HepG2 (cell line): ENCODE measurements around the gene TACC3. TPM values are rescaled to one million over a fixed set of nuclear protein-coding genes. Genes with fewer than 3 reads are reported as not detected.

Experiments
- ATAD3A ChIP-seq: sonication (generic); formaldehyde crosslinking; IDR thresholded peaks from 2 replicates; pipeline ENCODE4 v1.4.0; 2020; ENCODE audit warnings: missing genetic modification reagents
- GPN1 ChIP-seq: sonication (generic); formaldehyde crosslinking; IDR thresholded peaks from 2 replicates; pipeline ENCODE4 v1.5.1; 2020; ENCODE audit warnings: missing genetic modification reagents, borderline replicate concordance
- HCFC1 ChIP-seq: fragments of 150-350 bp; IDR thresholded peaks from 2 replicates; pipeline ENCODE4 v1.6.1; 2014; ENCODE audit warnings: low read depth, low read length
- HMGA1 ChIP-seq: sonication (generic); formaldehyde crosslinking; conservative IDR thresholded peaks from 2 replicates; pipeline ENCODE4 v1.4.0; 2020; ENCODE audit warnings: missing genetic modification reagents
- HOXD1 ChIP-seq: sonication (generic); formaldehyde crosslinking; IDR thresholded peaks from 2 replicates; pipeline ENCODE4 v1.5.0; 2020; ENCODE audit warnings: missing genetic modification reagents
- MBNL3 ChIP-seq: fragments of 250-450 bp; sonication (Bioruptor Pico); conservative IDR thresholded peaks from 2 replicates; pipeline ENCODE4 v1.8.0; 2022; ENCODE audit warnings: mild to moderate bottlenecking, inconsistent platforms
- MYNN ChIP-seq: sonication (generic); formaldehyde crosslinking; IDR thresholded peaks from 2 replicates; pipeline ENCODE4 v1.4.0; 2020; ENCODE audit warnings: mild to moderate bottlenecking, low read depth, missing genetic modification reagents
- PLRG1 ChIP-seq: fragments of 450-650 bp; conservative IDR thresholded peaks from 2 replicates; pipeline ENCODE4 v1.6.1; 2016
- REXO4 ChIP-seq: sonication (generic); formaldehyde crosslinking; IDR thresholded peaks from 2 replicates; pipeline ENCODE4 v1.8.0; 2022; ENCODE audit warnings: missing genetic modification reagents, mild to moderate bottlenecking, borderline replicate concordance
- SCMH1 ChIP-seq: sonication (generic); formaldehyde crosslinking; IDR thresholded peaks from 2 replicates; pipeline ENCODE4 v1.9.0; 2021; ENCODE audit warnings: missing genetic modification reagents, mild to moderate bottlenecking, borderline replicate concordance
- SMAD1 ChIP-seq: sonication (generic); formaldehyde crosslinking; IDR thresholded peaks from 2 replicates; pipeline ENCODE4 v1.4.0; 2020; ENCODE audit warnings: missing genetic modification reagents, low read depth, mild to moderate bottlenecking, borderline replicate concordance
- SSRP1 ChIP-seq: IDR thresholded peaks from 2 replicates; pipeline ENCODE4 v1.6.1; 2016; ENCODE audit warnings: control low read depth
- ZNF224 ChIP-seq: sonication (generic); formaldehyde crosslinking; IDR thresholded peaks from 2 replicates; pipeline ENCODE4 v1.5.0; 2020; ENCODE audit warnings: mild to moderate bottlenecking, missing genetic modification reagents
- ZNF282 ChIP-seq: fragments of 450-650 bp; IDR thresholded peaks from 2 replicates; pipeline ENCODE4 v1.6.1; 2018; ENCODE audit not compliant: partially characterized antibody
- ZNF607 ChIP-seq: sonication (generic); formaldehyde crosslinking; IDR thresholded peaks from 2 replicates; pipeline ENCODE4 v1.5.1; 2020; ENCODE audit warnings: missing genetic modification reagents, mild to moderate bottlenecking, borderline replicate concordance
- ZNF879 ChIP-seq: sonication (generic); formaldehyde crosslinking; IDR thresholded peaks from 2 replicates; pipeline ENCODE4 v1.8.1; 2023; ENCODE audit warnings: missing genetic modification reagents
- polyA plus RNA-seq, 8 experiments: library from polyadenylated mRNA; depleted of rRNA in 3 of 8; stranded (reverse) in 7 of 8; unstranded in 1 of 8; fragments of >200 nt; fragmentation: Illumina TruSeq in 4 of 8; extraction: Trizol in 4 of 8; gene quantifications; 2 replicates each; pipeline versions ENCODE4 v1.2.1 to v1.2.3, GENCODE V29; 2011 to 2016; ENCODE audit warnings: low read depth in 4 of 8, missing spikeins in 1 of 8, mixed read lengths in 1 of 8; ENCODE audit not compliant: insufficient read depth in 1 of 8
- total RNA-seq, 5 experiments: library from RNA; depleted of rRNA; stranded (reverse); fragments of >200 nt; fragmentation: Illumina TruSeq; extraction: Trizol; gene quantifications; 2 replicates each; pipeline ENCODE4 v1.2.3, GENCODE V29; 2016; ENCODE audit warnings: low read depth in 1 of 5
- TF ChIP-seq, protein P1 (sequence below): IDR thresholded peaks from 2 replicates; pipeline ENCODE4 v1.6.1; 2018; ENCODE audit warnings: missing genetic modification reagents
- TF ChIP-seq, protein P2 (sequence below): sonication (generic); formaldehyde crosslinking; IDR thresholded peaks from 2 replicates; pipeline ENCODE4 v1.5.1; 2020; ENCODE audit warnings: missing genetic modification reagents, mild to moderate bottlenecking, borderline replicate concordance
- TF ChIP-seq, protein P3 (sequence below): sonication (generic); formaldehyde crosslinking; IDR thresholded peaks from 2 replicates; pipeline ENCODE4 v1.8.0; 2022; ENCODE audit warnings: missing genetic modification reagents, mild to moderate bottlenecking, inconsistent platforms, borderline replicate concordance
- TF ChIP-seq, protein P4 (sequence below): sonication (generic); formaldehyde crosslinking; IDR thresholded peaks from 2 replicates; pipeline ENCODE4 v1.8.0; 2022; ENCODE audit warnings: mild to moderate bottlenecking, missing genetic modification reagents, moderate library complexity
- TF ChIP-seq, protein P5 (sequence below): sonication (generic); formaldehyde crosslinking; IDR thresholded peaks from 2 replicates; pipeline ENCODE4 v1.5.1; 2020; ENCODE audit warnings: missing genetic modification reagents, mild to moderate bottlenecking, borderline replicate concordance
- TF ChIP-seq, protein P6 (sequence below): sonication (generic); formaldehyde crosslinking; IDR thresholded peaks from 2 replicates; pipeline ENCODE4 v1.8.1; 2023; ENCODE audit warnings: mild to moderate bottlenecking, missing genetic modification reagents

The TACC3 gene
- total and polyA plus RNA-seq, 2 of the 13 experiments (the other 11 are each of a cell fraction or from before 2014, with no cell fraction given): 20.3 to 21.2 TPM

DNA sequence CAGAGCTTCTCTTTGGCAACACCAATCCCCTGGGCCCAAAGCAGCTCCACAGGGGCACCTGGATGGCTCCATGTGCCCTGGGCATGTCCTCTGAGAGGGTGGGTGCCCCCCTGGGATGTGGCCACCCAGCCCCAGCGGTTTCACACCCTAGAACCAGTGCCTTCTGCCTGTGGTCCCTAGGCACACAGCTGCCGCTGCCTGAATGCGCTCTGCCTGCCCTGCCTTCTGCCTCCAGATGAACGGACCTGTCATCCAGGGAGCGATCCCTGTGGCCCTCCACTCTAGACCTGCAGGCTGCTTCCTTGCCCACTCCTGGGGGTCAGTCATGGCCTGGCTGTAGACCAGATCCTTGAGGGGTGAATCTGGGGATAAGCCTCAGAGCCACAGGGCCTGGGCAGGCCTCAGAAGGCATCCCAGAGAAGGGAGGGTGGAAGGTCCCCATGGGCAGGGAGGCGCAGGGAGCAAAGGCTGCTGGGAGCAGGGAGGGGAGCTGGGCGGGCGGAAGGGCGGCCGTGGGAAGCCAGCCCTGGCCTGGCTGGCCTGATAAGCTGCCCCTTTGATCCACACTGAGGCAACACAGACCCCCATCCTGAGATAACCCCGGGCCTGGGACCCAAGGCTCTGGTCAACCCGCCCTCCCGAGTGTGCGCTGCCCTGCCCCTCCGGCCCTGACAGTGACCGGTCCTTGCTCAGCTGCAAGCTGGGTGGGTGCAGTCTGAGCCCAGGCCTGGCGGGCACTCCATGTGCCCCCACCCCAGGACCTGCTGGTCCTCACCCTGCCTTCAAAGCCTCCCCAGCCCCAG is 63.7 kb downstream of the TACC3 start (continued):
- TF ChIP-seq SMAD1 (CRISPR knock-in tag) (peak; percentile 45), SCMH1 (CRISPR knock-in tag) (no peak), PLRG1 (no peak), GPN1 (CRISPR knock-in tag) (no peak), HMGA1 (CRISPR knock-in tag) (no peak), ATAD3A (CRISPR knock-in tag) (no peak), HOXD1 (CRISPR knock-in tag) (no peak), ZNF607 (CRISPR knock-in tag) (no peak), REXO4 (CRISPR knock-in tag) (no peak), MBNL3 (CRISPR knock-in tag) (no peak), HCFC1 (no peak), SSRP1 (CRISPR knock-in tag) (no peak), ZNF282 (no peak), ZNF879 (CRISPR knock-in tag) (no peak; the same call in 1 of the 2 replicates), MYNN (CRISPR knock-in tag) (no peak), ZNF224 (CRISPR knock-in tag) (peak; percentile 64; the same call in 1 of the 2 replicates)
- TF ChIP-seq, protein P1, sequence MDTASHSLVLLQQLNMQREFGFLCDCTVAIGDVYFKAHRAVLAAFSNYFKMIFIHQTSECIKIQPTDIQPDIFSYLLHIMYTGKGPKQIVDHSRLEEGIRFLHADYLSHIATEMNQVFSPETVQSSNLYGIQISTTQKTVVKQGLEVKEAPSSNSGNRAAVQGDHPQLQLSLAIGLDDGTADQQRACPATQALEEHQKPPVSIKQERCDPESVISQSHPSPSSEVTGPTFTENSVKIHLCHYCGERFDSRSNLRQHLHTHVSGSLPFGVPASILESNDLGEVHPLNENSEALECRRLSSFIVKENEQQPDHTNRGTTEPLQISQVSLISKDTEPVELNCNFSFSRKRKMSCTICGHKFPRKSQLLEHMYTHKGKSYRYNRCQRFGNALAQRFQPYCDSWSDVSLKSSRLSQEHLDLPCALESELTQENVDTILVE (CRISPR knock-in tag): no peak
- TF ChIP-seq, protein P2, sequence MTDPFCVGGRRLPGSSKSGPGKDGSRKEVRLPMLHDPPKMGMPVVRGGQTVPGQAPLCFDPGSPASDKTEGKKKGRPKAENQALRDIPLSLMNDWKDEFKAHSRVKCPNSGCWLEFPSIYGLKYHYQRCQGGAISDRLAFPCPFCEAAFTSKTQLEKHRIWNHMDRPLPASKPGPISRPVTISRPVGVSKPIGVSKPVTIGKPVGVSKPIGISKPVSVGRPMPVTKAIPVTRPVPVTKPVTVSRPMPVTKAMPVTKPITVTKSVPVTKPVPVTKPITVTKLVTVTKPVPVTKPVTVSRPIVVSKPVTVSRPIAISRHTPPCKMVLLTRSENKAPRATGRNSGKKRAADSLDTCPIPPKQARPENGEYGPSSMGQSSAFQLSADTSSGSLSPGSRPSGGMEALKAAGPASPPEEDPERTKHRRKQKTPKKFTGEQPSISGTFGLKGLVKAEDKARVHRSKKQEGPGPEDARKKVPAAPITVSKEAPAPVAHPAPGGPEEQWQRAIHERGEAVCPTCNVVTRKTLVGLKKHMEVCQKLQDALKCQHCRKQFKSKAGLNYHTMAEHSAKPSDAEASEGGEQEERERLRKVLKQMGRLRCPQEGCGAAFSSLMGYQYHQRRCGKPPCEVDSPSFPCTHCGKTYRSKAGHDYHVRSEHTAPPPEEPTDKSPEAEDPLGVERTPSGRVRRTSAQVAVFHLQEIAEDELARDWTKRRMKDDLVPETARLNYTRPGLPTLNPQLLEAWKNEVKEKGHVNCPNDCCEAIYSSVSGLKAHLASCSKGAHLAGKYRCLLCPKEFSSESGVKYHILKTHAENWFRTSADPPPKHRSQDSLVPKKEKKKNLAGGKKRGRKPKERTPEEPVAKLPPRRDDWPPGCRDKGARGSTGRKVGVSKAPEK (CRISPR knock-in tag): peak; percentile 17; the same call in 1 of the 2 replicates
- TF ChIP-seq, protein P3, sequence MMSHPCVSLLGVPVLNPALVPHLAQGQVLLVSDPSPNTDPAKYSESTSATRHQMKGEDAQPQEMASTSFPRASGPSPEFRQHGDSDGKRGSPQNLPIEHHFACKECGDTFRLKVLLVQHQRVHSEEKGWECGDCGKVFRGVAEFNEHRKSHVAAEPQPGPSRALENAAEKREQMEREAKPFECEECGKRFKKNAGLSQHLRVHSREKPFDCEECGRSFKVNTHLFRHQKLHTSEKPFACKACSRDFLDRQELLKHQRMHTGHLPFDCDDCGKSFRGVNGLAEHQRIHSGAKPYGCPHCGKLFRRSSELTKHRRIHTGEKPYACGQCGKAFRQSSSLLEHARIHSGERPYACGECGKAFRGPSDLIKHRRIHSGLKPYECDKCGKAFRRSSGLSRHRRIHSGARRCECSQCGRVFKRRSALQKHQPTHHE (CRISPR knock-in tag): no peak
- TF ChIP-seq, protein P4, sequence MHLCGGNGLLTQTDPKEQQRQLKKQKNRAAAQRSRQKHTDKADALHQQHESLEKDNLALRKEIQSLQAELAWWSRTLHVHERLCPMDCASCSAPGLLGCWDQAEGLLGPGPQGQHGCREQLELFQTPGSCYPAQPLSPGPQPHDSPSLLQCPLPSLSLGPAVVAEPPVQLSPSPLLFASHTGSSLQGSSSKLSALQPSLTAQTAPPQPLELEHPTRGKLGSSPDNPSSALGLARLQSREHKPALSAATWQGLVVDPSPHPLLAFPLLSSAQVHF (CRISPR knock-in tag): no peak
- TF ChIP-seq, protein P5, sequence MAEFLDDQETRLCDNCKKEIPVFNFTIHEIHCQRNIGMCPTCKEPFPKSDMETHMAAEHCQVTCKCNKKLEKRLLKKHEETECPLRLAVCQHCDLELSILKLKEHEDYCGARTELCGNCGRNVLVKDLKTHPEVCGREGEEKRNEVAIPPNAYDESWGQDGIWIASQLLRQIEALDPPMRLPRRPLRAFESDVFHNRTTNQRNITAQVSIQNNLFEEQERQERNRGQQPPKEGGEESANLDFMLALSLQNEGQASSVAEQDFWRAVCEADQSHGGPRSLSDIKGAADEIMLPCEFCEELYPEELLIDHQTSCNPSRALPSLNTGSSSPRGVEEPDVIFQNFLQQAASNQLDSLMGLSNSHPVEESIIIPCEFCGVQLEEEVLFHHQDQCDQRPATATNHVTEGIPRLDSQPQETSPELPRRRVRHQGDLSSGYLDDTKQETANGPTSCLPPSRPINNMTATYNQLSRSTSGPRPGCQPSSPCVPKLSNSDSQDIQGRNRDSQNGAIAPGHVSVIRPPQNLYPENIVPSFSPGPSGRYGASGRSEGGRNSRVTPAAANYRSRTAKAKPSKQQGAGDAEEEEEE: no peak
- TF ChIP-seq, protein P6, sequence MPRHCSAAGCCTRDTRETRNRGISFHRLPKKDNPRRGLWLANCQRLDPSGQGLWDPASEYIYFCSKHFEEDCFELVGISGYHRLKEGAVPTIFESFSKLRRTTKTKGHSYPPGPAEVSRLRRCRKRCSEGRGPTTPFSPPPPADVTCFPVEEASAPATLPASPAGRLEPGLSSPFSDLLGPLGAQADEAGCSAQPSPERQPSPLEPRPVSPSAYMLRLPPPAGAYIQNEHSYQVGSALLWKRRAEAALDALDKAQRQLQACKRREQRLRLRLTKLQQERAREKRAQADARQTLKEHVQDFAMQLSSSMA (CRISPR knock-in tag): 0 out of 2 replicates have a peak, but pooled peaks have one; percentile 16
